ENCODE measurements around the gene LETMD1. TPM values are rescaled to one million over a fixed set of nuclear protein-coding genes. Genes with fewer than 3 reads are reported as not detected.

LETMD1 gene
- total and polyA plus RNA-seq, 2 of the 8 experiments (the other 6 are each of a cell fraction or from before 2014, with no cell fraction given): 39.4 to 65.3 TPM

DNA sequence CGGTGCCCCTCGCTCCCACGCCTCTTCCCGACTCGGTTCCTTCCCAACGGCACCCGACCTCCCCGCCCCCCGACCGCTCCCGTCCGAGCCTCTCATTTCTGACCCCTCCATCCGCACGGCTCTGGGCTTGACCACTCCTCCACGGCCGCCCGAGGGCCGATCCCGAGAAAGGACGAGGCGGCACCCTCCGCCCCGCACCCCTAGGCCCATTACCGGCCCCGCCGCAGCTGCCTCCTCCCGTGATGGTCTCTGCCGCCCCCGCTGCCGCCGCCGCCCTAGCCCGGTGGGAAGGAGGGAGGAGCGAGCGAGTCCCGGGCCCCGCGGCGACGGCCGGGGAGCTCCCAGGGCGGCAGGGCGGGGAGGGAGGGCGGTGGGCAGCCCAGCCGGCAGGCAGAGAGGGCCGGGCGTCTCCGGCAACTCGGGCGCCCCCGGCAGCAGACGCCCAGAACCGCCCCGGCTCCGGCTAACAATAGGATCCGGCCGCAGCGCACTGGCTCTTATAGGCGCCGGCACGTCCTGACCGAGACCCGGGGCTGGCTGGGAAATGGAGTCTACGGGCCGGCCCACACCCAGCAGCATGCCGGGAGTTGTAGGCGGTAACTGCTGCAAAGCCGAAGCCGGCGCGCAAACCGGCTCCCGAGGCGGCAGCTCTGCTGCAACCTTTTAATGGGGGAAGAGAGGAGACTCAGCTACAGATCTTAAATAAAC is 35.2 kb downstream of the LETMD1 start, which contains the start of gene CSRNP2 (continued):
- TF ChIP-seq, protein P1, sequence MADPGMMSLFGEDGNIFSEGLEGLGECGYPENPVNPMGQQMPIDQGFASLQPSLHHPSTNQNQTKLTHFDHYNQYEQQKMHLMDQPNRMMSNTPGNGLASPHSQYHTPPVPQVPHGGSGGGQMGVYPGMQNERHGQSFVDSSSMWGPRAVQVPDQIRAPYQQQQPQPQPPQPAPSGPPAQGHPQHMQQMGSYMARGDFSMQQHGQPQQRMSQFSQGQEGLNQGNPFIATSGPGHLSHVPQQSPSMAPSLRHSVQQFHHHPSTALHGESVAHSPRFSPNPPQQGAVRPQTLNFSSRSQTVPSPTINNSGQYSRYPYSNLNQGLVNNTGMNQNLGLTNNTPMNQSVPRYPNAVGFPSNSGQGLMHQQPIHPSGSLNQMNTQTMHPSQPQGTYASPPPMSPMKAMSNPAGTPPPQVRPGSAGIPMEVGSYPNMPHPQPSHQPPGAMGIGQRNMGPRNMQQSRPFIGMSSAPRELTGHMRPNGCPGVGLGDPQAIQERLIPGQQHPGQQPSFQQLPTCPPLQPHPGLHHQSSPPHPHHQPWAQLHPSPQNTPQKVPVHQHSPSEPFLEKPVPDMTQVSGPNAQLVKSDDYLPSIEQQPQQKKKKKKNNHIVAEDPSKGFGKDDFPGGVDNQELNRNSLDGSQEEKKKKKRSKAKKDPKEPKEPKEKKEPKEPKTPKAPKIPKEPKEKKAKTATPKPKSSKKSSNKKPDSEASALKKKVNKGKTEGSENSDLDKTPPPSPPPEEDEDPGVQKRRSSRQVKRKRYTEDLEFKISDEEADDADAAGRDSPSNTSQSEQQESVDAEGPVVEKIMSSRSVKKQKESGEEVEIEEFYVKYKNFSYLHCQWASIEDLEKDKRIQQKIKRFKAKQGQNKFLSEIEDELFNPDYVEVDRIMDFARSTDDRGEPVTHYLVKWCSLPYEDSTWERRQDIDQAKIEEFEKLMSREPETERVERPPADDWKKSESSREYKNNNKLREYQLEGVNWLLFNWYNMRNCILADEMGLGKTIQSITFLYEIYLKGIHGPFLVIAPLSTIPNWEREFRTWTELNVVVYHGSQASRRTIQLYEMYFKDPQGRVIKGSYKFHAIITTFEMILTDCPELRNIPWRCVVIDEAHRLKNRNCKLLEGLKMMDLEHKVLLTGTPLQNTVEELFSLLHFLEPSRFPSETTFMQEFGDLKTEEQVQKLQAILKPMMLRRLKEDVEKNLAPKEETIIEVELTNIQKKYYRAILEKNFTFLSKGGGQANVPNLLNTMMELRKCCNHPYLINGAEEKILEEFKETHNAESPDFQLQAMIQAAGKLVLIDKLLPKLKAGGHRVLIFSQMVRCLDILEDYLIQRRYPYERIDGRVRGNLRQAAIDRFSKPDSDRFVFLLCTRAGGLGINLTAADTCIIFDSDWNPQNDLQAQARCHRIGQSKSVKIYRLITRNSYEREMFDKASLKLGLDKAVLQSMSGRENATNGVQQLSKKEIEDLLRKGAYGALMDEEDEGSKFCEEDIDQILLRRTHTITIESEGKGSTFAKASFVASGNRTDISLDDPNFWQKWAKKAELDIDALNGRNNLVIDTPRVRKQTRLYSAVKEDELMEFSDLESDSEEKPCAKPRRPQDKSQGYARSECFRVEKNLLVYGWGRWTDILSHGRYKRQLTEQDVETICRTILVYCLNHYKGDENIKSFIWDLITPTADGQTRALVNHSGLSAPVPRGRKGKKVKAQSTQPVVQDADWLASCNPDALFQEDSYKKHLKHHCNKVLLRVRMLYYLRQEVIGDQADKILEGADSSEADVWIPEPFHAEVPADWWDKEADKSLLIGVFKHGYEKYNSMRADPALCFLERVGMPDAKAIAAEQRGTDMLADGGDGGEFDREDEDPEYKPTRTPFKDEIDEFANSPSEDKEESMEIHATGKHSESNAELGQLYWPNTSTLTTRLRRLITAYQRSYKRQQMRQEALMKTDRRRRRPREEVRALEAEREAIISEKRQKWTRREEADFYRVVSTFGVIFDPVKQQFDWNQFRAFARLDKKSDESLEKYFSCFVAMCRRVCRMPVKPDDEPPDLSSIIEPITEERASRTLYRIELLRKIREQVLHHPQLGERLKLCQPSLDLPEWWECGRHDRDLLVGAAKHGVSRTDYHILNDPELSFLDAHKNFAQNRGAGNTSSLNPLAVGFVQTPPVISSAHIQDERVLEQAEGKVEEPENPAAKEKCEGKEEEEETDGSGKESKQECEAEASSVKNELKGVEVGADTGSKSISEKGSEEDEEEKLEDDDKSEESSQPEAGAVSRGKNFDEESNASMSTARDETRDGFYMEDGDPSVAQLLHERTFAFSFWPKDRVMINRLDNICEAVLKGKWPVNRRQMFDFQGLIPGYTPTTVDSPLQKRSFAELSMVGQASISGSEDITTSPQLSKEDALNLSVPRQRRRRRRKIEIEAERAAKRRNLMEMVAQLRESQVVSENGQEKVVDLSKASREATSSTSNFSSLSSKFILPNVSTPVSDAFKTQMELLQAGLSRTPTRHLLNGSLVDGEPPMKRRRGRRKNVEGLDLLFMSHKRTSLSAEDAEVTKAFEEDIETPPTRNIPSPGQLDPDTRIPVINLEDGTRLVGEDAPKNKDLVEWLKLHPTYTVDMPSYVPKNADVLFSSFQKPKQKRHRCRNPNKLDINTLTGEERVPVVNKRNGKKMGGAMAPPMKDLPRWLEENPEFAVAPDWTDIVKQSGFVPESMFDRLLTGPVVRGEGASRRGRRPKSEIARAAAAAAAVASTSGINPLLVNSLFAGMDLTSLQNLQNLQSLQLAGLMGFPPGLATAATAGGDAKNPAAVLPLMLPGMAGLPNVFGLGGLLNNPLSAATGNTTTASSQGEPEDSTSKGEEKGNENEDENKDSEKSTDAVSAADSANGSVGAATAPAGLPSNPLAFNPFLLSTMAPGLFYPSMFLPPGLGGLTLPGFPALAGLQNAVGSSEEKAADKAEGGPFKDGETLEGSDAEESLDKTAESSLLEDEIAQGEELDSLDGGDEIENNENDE (IDR thresholded peaks at IDR 0.05; ENCODE audit: insufficient replicate concordance, low read length): no peak
- no peak for TF ChIP-seq CEBPB (IDR thresholded peaks at IDR 0.05; ENCODE audit: low read depth, low read length)
- no peak for TF ChIP-seq SUZ12 (IDR thresholded peaks at IDR 0.05; ENCODE audit: low read length)
- TF ChIP-seq GABPA (IDR thresholded peaks at IDR 0.05; ENCODE audit: borderline replicate concordance, insufficient read depth, low read length): no peak
- no peak for TF ChIP-seq KDM1A (IDR thresholded peaks at IDR 0.05; ENCODE audit: borderline replicate concordance, low read length)
- no peak for TF ChIP-seq KDM5A (IDR thresholded peaks at IDR 0.05; ENCODE audit: low read length)
- TF ChIP-seq CREB1 (IDR thresholded peaks at IDR 0.05): peak; percentile 72
- no peak for TF ChIP-seq SIRT6 (IDR thresholded peaks at IDR 0.05; ENCODE audit: low read length)
- TF ChIP-seq FOSL1 (IDR thresholded peaks at IDR 0.05; ENCODE audit: insufficient read depth, low read depth, low read length): no peak
- TF ChIP-seq RXRA (IDR thresholded peaks at IDR 0.05; ENCODE audit: insufficient read depth, low read depth, low read length): no peak
